HEK293T (cell line): ENCODE measurements around the gene CNN3.

Experiments
- CTCF ChIA-PET: fragments of 350-600 bp; formaldehyde crosslinking; extraction: SDS; loops from one replicate; lab custom pipeline; 2021; ENCODE audit warnings: antibody characterized with exemption, inconsistent platforms; lab: Yijun Ruan, JAX
- POLR2A ChIA-PET: fragments of 350-600 bp; formaldehyde crosslinking; extraction: SDS; loops from one replicate; lab custom pipeline; 2020; ENCODE audit warnings: antibody characterized with exemption, inconsistent platforms; lab: Yijun Ruan, JAX
- DNase-seq: peaks from one replicate; pipeline ENCODE4 v3.0.0; 2012; ENCODE audit warnings: mixed read lengths; ENCODE audit errors: extremely low spot score
- ARNT ChIP-seq: fragments of 450-650 bp; IDR thresholded peaks from 2 replicates; pipeline ENCODE4 v1.6.1; 2017; ENCODE audit warnings: mild to moderate bottlenecking
- BHLHE40 ChIP-seq: fragments of 450-650 bp; IDR thresholded peaks from 2 replicates; pipeline ENCODE4 v1.6.1; 2016; ENCODE audit warnings: mild to moderate bottlenecking, moderate library complexity, borderline replicate concordance
- CTBP1 ChIP-seq: fragments of 450-650 bp; IDR thresholded peaks from 2 replicates; pipeline ENCODE4 v1.6.1; 2016; ENCODE audit warnings: borderline replicate concordance
- FOXA1 ChIP-seq: fragments of 450-650 bp; IDR thresholded peaks from 2 replicates; pipeline ENCODE4 v1.6.1; 2016; ENCODE audit warnings: mild to moderate bottlenecking
- FOXK2 ChIP-seq: fragments of 450-650 bp; IDR thresholded peaks from 2 replicates; pipeline ENCODE4 v1.6.1; 2016; ENCODE audit warnings: mild to moderate bottlenecking
- FOXM1 ChIP-seq: fragments of 450-650 bp; IDR thresholded peaks from 2 replicates; pipeline ENCODE4 v1.6.1; 2017; ENCODE audit warnings: mild to moderate bottlenecking, borderline replicate concordance
- HDGF ChIP-seq: fragments of 450-650 bp; IDR thresholded peaks from 2 replicates; pipeline ENCODE4 v1.6.1; 2017; ENCODE audit warnings: antibody characterized with exemption, borderline replicate concordance
- L3MBTL2 ChIP-seq: fragments of 450-650 bp; conservative IDR thresholded peaks from 2 replicates; pipeline ENCODE4 v1.6.1; 2016; ENCODE audit warnings: mild to moderate bottlenecking
- LEF1 ChIP-seq: fragments of 450-650 bp; IDR thresholded peaks from 2 replicates; pipeline ENCODE4 v1.6.1; 2017; ENCODE audit warnings: mild to moderate bottlenecking, borderline replicate concordance
- NFRKB ChIP-seq: fragments of 450-650 bp; IDR thresholded peaks from 2 replicates; pipeline ENCODE4 v1.6.1; 2016; ENCODE audit warnings: mild to moderate bottlenecking, moderate library complexity
- SP1 ChIP-seq: fragments of 450-650 bp; IDR thresholded peaks from 2 replicates; pipeline ENCODE4 v1.6.1; 2017
- SUZ12 ChIP-seq: fragments of 450-650 bp; IDR thresholded peaks from 2 replicates; pipeline ENCODE4 v1.6.1; 2016; ENCODE audit warnings: mild to moderate bottlenecking
- TARDBP ChIP-seq: fragments of 450-650 bp; IDR thresholded peaks from 2 replicates; pipeline ENCODE4 v1.6.1; 2016
- ZNF384 ChIP-seq: fragments of 450-650 bp; IDR thresholded peaks from 2 replicates; pipeline ENCODE4 v1.6.1; 2016
- TF ChIP-seq, protein P1 (sequence below): fragments of 450-650 bp; IDR thresholded peaks from 2 replicates; pipeline ENCODE4 v1.6.1; 2016

The CNN3 gene

DNA sequence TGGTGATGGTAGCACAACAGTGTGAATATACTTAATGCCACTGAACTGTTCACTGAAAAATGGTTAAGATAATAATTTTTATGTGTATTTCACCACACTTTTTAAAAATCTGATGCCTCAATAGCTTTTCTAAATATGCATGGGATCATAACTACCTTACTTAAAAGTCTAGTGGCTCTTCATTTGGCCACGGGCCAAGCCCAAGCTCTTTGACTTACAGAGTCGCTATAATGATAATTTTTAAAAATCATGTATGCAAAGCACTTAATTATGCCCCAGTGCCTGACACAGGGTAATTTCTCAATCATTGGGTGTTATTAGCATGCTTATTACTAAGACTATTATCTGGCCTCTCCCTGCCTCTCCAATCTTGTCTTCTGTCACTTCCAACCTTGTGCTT, 7.6 kb upstream of the CNN3 start:
- POLR2A ChIA-PET = no interaction called here
- CTCF ChIA-PET = interaction anchor here (1.5 to 1.8 kb wide), 2 partner anchors 11 to 80 kb away, joined by 3 to 6 read pairs; no protein-coding TSS in a partner anchor

GRCh38 chr1:94931254-94931841, 4.4 kb upstream of the CNN3 start:
- ChIA-PET POLR2A (no interaction called here), CTCF (no interaction called here)
- TF ChIP-seq NFRKB (no peak), TARDBP (no peak), BHLHE40 (no peak), CTBP1 (no peak), FOXA1 (no peak), LEF1 (no peak), SP1 (no peak), ZNF384 (no peak), FOXK2 (no peak), ARNT (no peak), L3MBTL2 (no peak)
- DNase-seq = no peak

More for the DNA sequence above, 7.6 kb upstream of the CNN3 start:
- TF ChIP-seq L3MBTL2 (no peak), SP1 (no peak), FOXM1 (no peak), SUZ12 (no peak), HDGF (no peak), CTBP1 (no peak), BHLHE40 (no peak), LEF1 (no peak), ZNF384 (no peak)
- no peak for DNase-seq

DNA sequence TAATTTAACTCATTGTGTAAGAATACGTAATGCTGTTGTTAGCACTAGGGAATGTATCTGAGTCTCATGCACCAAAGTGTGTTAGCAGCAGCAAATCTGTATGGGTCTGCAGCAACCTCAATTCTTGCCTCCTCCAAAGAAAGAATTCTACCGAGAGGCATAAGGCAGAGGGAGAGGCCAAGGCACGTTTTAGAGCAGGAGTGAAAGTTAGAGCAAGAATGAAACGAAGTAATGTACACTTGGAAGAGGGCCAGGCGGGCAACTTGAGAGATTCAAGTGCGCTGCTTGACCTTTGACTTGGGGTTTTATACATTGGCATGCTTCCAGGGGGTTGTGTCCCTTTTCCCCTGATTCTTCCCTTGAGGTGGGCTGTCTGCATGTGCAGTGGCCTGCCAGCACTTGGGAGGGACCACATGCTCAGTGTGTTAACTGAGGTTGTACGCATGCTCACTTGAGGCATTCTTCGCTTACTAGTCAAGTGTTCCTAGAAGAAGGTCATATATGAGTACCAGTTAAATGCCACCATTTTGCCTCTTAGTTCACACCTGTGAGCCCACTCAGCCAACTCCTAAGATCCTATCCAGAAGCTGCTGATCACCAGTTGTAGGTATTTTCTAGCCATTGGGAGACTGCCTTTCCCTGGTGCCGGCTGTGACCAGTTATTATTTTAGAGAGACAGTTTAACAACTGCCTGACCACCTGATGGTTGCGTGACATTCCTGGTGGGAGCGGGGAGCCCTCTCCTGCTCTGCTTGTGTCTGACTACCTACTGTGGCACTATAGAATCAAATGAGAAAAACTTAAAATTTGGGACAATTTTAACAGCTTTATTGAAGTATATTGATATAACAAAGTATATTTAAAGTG, 2.7 kb upstream of the CNN3 start:
- CTCF ChIA-PET = no interaction called here
- TF ChIP-seq NFRKB = no peak
- TF ChIP-seq SUZ12 = no peak
- TF ChIP-seq FOXA1 = no peak
- TF ChIP-seq SP1 = no peak
- TF ChIP-seq CTBP1 = no peak
- TF ChIP-seq FOXK2 = no peak
- no peak for TF ChIP-seq ARNT
- TF ChIP-seq TARDBP = no peak
- DNase-seq = no peak
- POLR2A ChIA-PET = no interaction called here

GRCh38 chr1:94928293-94928939, 1.5 kb upstream of the CNN3 start:
- no peak for TF ChIP-seq NFRKB
- no peak for TF ChIP-seq BHLHE40
- no peak for TF ChIP-seq SP1
- no peak for TF ChIP-seq LEF1
- no peak for TF ChIP-seq FOXK2
- no peak for TF ChIP-seq ZNF384
- no peak for TF ChIP-seq SUZ12
- no peak for TF ChIP-seq FOXA1
- TF ChIP-seq CTBP1 = no peak
- TF ChIP-seq ARNT = no peak
- TF ChIP-seq TARDBP = no peak
- TF ChIP-seq FOXM1 = no peak
- CTCF ChIA-PET = interaction anchor here (0.6 to 1.3 kb wide), 4 partner anchors 19 to 888 kb away, joined by 3 to 9 read pairs (median 3); no protein-coding TSS in a partner anchor
- POLR2A ChIA-PET = interaction anchor here (0.6 to 2.1 kb wide), 4 partner anchors 13 to 145 kb away, joined by 3 to 9 read pairs (median 5); partner anchors contain the start of gene ALG14
- DNase-seq = no peak

GRCh38 chr1:94927405-94928175, 680 bp upstream of the CNN3 start:
- DNase-seq = no peak
- no peak for TF ChIP-seq TARDBP
- no peak for TF ChIP-seq BHLHE40
- TF ChIP-seq L3MBTL2 = no peak; the same call in none of the 2 replicates
- no peak for TF ChIP-seq FOXK2
- TF ChIP-seq ARNT = no peak
- TF ChIP-seq SP1 = no peak
- ChIA-PET POLR2A (interaction anchor here (0.5 to 2.1 kb wide), 10 partner anchors 8 to 145 kb away, joined by 3 to 9 read pairs (median 3); partner anchors contain the start of gene ALG14), CTCF (interaction anchor here (0.6 to 1.3 kb wide), 5 partner anchors 18 to 887 kb away, joined by 3 to 9 read pairs (median 3); no protein-coding TSS in a partner anchor)

DNA sequence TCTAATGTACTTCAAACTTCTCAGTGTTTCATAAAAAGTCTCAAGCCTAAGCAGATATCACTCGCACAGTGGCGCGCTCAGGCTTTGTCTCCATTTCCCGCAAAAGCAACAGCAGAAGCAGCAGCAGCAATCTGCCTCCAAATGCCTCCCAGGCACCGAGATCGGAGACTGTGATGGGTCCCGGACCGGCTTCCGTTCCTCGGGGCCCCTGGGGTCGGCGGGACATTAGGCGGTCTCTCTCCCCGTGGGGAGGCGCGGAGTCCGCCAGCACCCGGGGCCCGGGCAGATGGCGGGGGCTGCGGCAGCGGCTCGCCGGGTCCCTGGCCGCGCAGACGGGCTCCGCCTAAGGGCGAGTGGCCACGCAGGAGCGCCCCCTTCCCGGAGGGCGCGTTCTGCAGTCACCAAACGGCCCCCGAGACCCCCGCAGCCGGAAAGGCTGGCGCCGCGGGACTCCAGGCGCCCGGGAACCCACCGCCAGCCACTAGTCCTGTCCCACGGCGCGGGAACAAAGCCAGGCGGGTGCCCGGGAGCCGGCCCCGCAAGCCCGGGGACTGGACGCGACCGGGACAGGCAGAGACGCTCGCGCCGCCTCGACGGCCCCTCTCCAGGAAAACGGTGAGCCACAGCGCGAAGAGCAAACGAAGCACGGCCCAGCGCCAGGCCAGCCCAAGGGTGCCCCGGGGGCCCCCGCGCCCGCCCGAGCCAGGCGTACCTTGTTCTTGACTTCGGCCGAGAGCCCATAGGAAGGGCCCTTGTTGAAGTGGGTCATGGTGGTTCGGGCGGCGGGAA, 590 bp downstream of the CNN3 start:
- TF ChIP-seq FOXM1 (peak; percentile 20; the same call in 1 of the 2 replicates), CTBP1 (no peak), TARDBP (no peak)
- TF ChIP-seq, protein P1, sequence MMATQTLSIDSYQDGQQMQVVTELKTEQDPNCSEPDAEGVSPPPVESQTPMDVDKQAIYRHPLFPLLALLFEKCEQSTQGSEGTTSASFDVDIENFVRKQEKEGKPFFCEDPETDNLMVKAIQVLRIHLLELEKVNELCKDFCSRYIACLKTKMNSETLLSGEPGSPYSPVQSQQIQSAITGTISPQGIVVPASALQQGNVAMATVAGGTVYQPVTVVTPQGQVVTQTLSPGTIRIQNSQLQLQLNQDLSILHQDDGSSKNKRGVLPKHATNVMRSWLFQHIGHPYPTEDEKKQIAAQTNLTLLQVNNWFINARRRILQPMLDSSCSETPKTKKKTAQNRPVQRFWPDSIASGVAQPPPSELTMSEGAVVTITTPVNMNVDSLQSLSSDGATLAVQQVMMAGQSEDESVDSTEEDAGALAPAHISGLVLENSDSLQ = no peak
- ChIA-PET POLR2A (interaction anchor here (1.0 to 2.1 kb wide), 3 partner anchors 70 to 81 kb away, joined by 3 to 9 read pairs (median 3); no protein-coding TSS in a partner anchor), CTCF (no interaction called here)
- peak; percentile 72 for DNase-seq
